Measurements from ENCODE around the gene RPAP2. TPM values are rescaled to one million over a fixed set of nuclear protein-coding genes. Genes with fewer than 3 reads are reported as not detected.
"Not testable (repeated sequence)": the region's sequence is repeated elsewhere in the genome, so short reads cannot be mapped to it uniquely, and the experiment has no call there.

RPAP2 gene
- total RNA-seq, 1 donor from 2014 or later, result 40.3 TPM

DNA sequence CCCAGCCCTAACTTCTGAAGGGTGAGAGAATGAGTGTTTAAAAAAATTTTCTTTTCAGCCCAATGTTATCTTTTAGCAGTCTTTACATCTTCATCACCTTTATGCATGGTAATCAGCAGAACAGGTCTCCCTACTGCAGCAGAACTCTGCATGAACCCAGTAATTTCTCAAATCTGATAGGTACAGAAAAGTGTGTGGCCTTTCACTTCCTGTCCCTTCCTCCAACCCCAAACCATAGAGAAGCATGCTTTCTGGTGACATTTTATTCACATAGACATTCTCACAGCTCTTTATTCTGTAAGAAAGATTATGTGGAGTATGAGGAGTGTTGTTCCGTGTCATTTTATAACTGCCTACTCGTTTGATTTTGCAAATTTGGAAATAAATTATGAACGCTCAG lies 68.6 kb downstream of the RPAP2 start:
- intact Hi-C loops (cut with micrococcal nuclease), result loop anchor here (1.0 to 5.0 kb wide), 2 partner anchors 45 to 51 kb away; no protein-coding TSS in a partner anchor

DNA sequence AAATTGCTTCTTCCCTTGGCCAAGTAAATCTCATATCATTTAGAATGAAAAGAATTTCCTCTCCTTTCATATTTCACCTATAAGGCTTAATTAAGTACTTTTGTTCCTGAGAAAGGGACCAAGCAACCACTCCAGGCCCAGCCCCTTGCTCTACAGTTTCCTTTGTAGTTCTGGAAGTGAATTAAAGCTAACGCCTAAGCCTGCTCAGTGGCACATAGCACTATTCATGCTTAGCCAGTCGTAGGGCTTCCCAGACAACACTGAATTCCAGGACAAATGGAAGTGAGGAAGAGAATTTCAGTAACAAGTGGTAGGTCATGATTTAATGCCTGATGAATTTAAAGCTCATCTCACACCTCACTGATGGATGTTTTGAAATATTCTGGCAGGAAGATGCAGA lies 73.3 kb downstream of the RPAP2 start:
- intact Hi-C loops (cut with micrococcal nuclease), result no loop called here

DNA sequence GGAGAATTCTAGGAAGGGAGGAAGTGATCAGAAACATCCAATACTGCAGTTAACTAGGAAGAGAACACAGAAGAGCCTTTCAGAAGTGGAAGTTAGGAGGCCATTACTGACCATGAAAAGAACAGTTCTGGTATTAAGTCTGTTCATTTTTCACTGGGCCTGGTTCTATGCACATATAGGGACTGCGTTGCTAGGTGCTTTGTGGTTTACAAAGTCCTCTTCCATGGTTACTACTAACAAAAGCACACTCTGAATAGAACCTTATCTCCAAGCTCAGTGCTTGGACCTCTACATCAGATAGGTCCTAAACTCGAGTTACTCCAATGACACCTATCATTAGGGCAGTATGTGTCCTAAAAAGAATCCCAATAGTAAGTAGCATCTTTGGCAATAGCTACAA lies 75.4 kb downstream of the RPAP2 start:
- intact Hi-C loops (cut with micrococcal nuclease), result no loop called here

DNA sequence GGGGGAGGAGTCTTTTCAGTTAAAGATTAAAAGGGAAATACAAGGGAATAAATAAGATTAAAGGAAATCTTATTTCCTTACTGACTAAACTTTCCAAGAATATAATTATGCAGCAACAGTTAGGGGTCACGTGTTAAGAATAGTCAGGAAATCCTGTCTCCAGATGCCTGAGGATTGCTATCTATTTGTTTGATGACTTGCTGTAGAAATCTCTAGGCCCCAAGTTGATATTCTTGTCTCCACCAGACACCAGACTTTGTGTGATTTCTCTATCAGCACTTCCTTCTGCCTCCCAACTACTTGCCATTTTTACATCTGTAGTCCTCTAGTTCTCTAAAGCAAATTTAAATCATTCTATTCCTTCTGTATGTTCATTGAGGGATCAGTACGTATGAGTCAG lies 77.5 kb downstream of the RPAP2 start:
- intact Hi-C loops (cut with micrococcal nuclease), result loop anchor here (1.0 kb wide), 1 partner anchor 11 kb away; no protein-coding TSS in a partner anchor

DNA sequence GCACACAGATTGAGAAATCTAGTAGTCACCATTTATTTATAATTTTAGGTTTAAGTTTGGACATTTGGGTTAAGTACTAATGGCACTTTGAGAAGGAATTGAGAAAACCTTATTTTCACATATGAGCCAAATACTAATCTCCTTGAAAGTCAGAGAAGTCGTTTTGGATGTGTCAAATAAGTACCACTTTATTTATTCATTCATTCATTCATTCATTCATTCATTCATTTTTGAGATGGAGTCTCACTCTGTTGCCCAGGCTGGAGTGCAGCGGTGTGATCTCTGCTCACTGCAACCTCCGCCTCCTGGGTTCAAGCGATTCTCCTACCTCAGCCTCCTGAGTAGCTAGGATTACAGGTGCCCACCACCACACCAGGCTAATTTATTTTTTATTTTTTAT lies 79.1 kb downstream of the RPAP2 start:
- intact Hi-C loops (cut with micrococcal nuclease), result not testable (repeated sequence)

DNA sequence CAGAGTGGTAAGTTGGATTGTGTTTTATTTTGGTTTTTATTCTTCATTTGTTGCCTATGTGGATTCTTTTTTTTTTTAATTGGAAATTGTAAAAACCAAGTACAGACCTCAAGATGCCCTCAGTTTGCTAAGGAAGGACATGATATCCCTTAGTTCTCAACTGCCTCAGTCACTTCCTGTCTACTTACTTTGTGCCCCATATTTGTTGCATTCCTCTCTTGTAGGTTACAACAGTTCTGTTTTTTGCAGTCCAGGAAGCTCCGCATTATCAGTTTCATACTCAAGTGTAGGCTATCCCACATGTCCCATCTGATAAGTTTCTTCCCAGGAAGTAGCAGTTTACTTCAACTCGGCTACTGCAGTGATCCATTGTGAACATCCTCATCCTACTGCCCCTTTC lies 82.0 kb downstream of the RPAP2 start:
- intact Hi-C loops (cut with micrococcal nuclease), result no loop called here

DNA sequence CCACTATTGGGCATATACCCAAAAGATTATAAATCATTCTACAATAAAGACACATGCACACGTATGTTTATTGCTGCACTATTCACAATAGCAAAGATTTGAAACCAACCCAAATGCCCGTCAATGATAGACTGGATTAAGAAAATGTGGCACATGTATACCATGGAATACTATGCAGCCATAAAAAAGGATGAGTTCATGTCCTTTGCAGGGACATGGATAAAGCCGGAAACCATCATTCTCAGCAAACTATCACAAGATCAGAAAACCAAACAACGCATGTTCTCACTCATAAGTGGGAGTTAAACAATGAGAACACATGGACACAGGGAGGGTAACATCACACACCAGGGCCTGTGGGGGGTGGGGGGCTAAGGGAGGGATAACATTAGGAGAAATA lies 95.1 kb downstream of the RPAP2 start:
- intact Hi-C loops (cut with micrococcal nuclease), result not testable (repeated sequence)

DNA sequence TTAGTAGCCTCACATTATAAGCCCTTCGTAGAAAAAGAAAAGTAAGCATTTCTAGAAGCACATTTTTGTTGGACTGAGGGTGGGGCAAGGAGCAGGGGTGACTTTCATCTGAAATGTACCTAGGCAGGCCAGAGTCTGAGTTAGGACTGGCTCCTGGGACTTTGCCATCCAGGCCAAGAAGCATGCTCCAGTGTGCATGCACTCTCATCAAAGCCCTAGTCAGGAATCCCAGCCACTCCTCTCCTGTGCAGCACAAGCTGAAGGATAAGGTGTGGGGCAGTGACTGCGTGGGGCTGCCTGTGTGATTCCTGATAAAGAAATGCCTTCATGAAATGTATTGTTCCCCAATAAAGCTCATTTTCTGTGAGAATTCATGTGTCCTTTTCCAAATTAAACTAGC lies 99.7 kb downstream of the RPAP2 start:
- intact Hi-C loops (cut with micrococcal nuclease), result no loop called here

DNA sequence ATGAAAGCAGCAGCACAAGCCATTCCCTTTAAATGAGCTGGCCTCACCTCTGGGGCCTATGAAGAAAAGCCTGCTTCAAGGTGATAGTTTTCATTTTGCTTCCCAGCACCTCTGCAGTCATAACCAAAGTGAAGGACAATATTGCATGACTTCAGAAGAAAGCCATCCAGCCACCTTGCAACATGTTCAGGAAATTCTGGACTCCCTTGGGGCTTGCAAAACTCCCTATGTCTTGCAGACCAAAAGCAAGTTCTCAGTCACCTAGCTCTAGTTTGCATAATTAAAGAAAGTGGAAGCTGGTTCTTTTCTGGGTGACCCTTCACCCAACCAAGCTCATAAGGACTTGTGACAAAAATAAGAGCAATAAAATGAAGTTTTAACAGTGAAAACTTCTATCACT lies 100.2 kb downstream of the RPAP2 start:
- intact Hi-C loops (cut with micrococcal nuclease), result no loop called here

DNA sequence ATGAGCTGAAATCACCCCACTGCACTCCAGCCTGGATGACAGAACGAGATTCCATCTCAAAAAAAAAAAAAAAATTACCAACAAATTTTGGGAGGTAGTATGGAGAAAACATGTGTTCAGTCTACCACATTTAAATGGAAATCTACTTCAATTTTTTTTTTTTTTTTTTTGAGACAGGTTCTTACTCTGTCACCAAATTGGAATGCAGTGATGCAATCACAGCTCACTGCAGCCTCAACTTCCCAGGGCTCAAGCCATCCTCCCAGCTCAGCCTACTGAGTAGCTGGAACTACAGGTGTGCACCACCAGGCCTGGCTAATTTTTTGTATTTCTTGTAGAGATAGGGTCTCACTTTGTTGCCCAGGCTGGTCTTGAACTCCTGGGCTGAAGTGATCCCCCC lies 105.8 kb downstream of the RPAP2 start:
- intact Hi-C loops (cut with micrococcal nuclease), result no loop called here

DNA sequence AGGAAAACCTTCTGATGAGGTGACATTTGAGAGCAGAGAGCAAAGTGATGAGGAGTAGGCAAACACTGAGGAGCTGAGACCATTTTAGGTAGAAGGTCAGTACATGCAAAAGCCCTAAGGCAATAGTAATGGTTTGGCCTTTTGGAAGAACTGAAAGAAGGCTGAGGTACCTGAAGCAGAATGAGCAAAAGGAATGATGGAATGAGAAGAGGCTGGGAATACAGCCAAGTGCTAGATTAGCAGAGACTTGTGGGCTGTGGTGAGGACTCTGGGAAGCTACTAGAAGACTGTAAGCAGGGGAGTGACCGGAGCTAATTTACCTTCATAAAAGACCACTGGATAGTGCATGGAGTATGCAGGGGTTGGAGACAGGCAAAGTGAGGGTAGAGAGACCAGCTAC lies 110.0 kb downstream of the RPAP2 start:
- intact Hi-C loops (cut with micrococcal nuclease), result no loop called here

DNA sequence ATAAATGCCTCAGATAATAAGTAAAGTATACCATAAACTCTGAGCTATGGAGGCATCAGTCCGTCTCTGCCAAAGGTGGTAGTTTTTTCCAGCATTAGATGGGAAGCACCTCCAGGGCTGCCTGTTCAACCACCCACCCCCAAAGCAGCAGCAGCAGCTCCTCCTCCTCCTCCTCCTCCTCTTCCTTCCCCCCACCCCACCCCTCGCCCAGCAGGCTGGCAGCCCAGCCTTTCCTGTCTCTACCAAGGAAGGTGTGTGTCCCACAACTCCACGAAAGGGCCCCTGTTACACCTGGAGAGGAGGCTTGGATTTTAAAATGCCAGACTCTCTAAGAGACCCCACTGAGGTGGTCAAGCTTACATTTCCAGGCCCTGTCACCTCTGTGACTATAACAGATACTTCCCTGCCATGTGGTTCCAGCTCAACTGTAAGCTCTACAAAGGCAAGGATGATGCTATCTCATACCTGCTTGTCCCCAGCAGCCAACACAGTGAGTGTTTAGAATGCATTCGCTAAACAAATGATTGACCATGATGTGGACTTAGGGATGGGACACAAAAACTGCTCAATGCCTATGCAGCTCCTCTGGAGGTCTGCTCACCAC lies 111.2 kb downstream of the RPAP2 start:
- intact Hi-C loops (cut with micrococcal nuclease), result loop anchor here (2.0 to 5.0 kb wide), 4 partner anchors 35 to 93 kb away; no protein-coding TSS in a partner anchor

DNA sequence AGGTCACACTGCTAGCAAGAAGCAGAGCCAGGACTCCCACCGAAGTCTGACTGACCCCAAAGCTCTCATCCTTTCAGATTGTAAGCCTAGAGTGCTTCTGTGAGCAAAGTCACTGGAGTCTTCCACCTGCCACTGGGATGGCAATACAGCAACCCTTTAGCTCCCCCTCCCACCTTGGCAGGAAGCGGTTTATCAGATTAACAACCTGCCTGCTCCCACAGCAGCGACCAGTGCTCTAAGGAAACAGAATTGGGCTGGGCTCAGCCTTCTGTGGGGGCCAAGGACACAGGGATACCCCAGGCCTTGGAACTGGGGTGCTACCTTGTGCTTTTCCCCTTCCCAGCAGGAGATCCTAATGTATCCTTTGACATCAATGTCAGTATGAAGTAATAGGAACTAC lies 111.8 kb downstream of the RPAP2 start:
- intact Hi-C loops (cut with micrococcal nuclease), result loop anchor here (2.0 to 5.0 kb wide), 4 partner anchors 34 to 94 kb away; no protein-coding TSS in a partner anchor

DNA sequence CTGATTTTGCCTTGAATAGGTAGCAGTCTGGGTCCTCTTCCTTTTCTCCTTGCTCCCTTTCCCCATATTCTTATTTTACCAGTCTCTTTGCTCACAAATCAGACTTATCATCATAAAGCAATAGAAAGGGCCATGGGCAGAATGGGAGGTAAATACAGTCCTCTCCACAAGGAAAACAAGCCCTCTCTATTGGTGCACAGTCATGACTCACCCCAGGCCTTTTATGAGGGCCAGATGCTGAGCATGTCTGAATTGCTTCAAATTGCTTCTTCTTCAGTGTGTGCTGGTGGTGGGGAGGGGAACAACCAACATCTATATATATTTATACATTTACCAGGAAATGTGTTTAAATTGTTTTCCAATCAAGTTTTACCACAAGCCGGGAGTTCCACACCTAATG lies 112.7 kb downstream of the RPAP2 start:
- intact Hi-C loops (cut with micrococcal nuclease), result loop anchor here (2.0 to 5.0 kb wide), 4 partner anchors 33 to 95 kb away; no protein-coding TSS in a partner anchor

DNA sequence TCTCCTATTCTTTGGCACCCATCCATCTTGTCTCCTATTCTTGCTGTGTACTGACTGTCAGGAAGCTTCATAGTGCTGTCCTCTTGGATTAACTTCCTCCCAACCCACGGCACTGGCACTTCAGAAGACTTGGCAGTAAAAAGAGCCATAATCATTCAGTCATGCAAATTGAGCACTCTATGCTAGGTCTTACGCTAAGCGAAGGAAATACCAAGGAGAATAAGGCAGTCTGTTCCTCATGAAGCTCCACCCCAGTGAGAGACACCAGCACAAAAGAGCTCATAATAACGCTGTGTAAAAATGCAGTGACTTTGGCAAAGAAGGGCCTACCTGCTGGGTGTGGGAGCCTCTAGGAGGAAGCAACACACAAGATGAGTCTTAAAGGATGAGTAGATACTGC lies 120.8 kb downstream of the RPAP2 start:
- intact Hi-C loops (cut with micrococcal nuclease), result no loop called here

DNA sequence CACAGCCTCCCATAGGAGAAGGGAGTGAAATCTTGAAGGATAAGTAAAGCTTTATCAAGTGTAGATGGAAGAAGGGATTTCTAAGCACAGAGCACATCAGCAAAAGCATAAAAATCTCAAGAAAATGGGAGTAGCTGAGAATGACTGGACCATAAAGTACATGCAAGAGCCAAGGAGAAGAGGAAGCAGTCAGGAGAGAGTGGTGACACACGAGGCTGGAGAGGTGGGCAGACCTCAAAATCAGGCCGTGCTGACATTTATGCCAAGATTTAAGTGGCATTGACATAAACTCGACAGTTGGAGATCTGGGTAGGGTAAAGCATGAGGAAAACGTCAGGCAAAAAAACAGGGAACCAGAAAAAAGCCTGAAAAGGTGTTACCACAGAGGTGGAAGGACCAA lies 125.5 kb downstream of the RPAP2 start:
- intact Hi-C loops (cut with micrococcal nuclease), result no loop called here

DNA sequence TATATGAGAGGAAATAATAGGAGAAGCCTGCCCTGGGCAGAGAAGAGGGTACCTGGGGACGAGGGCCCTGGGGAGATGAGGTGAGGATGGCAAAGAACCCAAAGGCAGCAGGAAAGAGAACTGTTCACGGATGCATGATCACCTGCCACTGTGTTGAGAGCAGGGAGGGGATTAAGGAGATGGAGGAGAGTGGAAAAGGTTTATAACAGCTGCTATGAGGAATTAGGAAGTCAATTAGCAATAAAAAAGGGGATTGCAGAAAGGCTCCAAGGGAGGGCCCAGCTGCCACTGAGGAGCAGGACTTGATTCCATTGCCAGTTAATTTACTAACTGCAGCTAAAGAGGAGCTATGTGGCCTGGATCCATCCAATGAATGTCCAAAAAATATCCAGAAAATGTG lies 126.8 kb downstream of the RPAP2 start:
- intact Hi-C loops (cut with micrococcal nuclease), result no loop called here

DNA sequence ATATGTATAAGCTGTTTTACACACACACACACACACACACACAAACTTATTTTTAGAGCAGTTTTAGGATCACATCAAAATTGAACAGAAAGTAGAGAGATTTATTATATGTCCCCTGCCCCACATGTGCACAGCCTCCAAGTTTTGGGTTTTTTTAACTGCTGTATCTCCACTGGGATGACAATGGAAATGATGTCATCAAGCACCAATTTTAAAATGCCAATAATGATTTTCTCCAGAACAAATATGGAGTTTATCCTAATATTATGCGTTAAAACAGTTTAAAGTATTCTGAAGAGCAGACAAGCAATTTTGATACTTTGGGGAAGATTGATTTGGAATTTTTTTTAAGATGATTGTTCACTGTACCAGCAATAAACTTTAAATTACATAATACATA lies 131.2 kb downstream of the RPAP2 start:
- intact Hi-C loops (cut with micrococcal nuclease), result no loop called here

DNA sequence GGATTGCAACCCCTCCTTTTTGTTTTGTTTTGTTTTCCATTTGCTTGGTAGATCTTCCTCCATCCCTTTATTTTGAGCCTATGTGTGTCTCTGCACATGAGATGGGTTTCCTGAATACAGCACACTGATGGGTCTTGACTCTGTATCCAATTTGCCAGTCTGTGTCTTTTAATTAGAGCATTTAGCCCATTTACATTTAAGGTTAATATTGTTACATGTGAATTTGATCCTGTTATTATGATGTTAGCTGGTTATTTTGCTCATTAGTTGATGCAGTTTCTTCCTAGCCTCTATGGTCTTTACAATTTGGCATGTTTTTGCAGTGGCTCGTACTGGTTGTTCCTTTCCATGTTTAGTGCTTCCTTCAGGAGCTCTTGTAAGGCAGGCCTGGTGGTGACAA lies 135.7 kb downstream of the RPAP2 start:
- intact Hi-C loops (cut with micrococcal nuclease), result not testable (repeated sequence)

DNA sequence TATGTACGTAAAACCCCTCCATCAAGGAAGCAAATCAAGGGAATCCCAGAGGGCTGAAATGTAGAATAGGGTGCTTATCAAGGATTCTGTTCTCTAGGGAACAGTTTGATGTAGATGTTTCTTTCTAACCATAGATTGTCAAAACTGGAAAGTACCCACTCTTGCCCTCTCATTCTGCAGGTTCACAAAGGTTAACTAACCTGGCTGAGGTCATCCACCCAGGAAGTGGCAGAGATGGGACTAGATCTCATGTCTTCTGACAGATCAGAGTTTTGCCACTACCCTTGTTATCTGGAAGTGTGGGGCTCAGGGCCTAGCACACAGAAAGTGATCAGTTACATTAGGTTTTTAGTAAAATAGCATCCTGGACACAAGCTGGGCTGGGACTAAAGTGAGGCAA lies 140.4 kb downstream of the RPAP2 start:
- intact Hi-C loops (cut with micrococcal nuclease), result no loop called here

DNA sequence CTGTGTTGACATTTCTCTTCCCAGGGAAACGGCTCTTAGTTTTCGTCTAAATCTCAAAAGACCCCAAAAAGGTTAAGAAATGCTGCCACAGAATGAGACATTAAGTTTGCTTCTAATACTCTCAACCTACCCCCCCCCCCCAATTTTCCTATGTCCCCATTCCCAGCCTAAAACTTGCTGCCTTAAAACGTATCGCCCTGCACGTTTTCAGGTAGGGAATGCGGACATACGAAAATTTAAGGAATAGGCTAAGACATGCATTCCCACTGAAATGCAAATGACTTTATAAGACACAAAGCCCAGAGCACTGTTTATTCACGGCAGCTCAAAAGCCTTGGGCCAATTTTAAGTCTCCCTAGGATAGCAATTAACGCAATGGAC lies 142.4 kb downstream of the RPAP2 start:
- intact Hi-C loops (cut with micrococcal nuclease), result no loop called here

DNA sequence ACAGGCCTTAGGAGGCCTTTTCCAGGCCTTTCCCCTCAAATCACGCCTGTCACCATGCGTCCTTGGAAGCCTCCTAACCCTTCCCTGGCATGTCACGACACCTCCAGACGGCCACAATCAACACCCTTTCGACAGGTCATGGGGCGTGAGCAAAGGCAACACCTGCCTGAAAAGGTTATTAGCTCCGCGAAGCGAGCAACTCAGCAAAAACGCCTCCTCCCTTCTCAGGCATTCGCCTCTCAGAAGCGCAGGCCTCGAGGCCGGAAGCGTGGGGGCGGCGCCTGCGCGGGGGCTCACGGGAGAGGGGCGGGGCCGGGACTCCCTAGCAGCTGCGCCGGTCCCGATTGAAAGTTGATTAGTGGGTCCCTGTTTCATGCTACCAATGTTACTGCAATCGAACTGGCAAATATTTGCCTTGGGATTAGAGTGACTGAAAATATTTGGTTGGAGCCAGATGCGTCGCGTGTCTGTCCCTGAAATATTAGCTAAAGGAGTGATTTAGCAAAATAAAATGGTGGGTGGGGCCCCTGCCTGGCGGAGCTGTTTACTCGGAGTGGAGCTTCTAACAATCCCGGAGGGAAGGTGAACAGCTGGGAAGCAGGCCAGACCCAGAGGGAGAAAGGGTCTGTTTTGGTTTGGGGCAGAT lies 143.0 kb downstream of the RPAP2 start:
- intact Hi-C loops (cut with micrococcal nuclease), result no loop called here

DNA sequence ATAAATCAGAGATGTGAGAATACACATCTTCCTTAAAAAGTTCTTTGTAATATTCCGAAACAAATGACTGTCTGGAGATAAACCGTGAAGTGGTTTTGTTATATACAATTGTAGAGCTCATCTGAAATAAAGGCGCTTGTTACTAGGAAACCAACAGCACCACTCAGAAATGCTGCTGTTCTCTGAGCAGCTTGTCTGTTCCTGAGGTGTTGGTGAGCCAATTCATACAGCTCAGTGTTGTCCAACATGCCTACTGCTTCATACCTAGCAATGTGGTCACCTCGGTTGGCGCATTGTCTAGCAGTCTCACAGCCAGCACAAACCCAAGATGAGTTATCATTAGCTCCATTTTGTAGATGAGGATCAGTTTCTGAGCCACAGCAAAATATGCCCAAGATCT lies 143.5 kb downstream of the RPAP2 start:
- intact Hi-C loops (cut with micrococcal nuclease), result no loop called here
